Karpas-422 (cell line): Measurements from ENCODE around the gene STK32B. TPM values are rescaled to one million over a fixed set of nuclear protein-coding genes. Genes with fewer than 3 reads are reported as not detected.
"Not testable (repeated sequence)": the region's sequence is repeated elsewhere in the genome, so short reads cannot be mapped to it uniquely, and the experiment has no call there.

ENCODE experiments used
- DNase-seq: peaks from one replicate; pipeline ENCODE4 v3.0.0-alpha.2; 2015
- H2AFZ ChIP-seq: fragments of 200-600 bp; sonication (generic); 2 replicates; pipeline ENCODE4 v1.6.1; 2014; ENCODE audit warnings: antibody characterized with exemption, low read length, mixed read lengths
- H3K27ac ChIP-seq: fragments of 200-600 bp; sonication (generic); 2 replicates; pipeline ENCODE4 v1.5.1; 2014; ENCODE audit warnings: mild to moderate bottlenecking, low read length, moderate library complexity
- H3K27me3 ChIP-seq: fragments of 200-600 bp; sonication (generic); 2 replicates; pipeline ENCODE4 v1.6.1; 2014; ENCODE audit warnings: low read length, mixed read lengths
- H3K36me3 ChIP-seq: fragments of 200-600 bp; sonication (generic); 2 replicates; pipeline ENCODE4 v1.6.1; 2014; ENCODE audit warnings: low read length, mixed read lengths; ENCODE audit not compliant: insufficient read depth
- H3K4me1 ChIP-seq: fragments of 200-600 bp; sonication (generic); 2 replicates; pipeline ENCODE4 v1.6.1; 2014; ENCODE audit warnings: mild to moderate bottlenecking, low read length, mixed read lengths
- H3K4me2 ChIP-seq: fragments of 200-600 bp; sonication (generic); 2 replicates; pipeline ENCODE4 v1.6.1; 2014; ENCODE audit warnings: low read length, low read depth, mild to moderate bottlenecking; ENCODE audit not compliant: poor library complexity, severe bottlenecking
- H3K4me3 ChIP-seq: fragments of 200-600 bp; sonication (generic); 2 replicates; pipeline ENCODE4 v1.5.1; 2014; ENCODE audit warnings: mild to moderate bottlenecking, antibody characterized with exemption, low read length, mixed read lengths
- H3K79me2 ChIP-seq: fragments of 200-600 bp; sonication (generic); 2 replicates; pipeline ENCODE4 v1.6.1; 2014; ENCODE audit warnings: mild to moderate bottlenecking, low read length, mixed read lengths
- H3K9ac ChIP-seq: fragments of 200-600 bp; sonication (generic); 2 replicates; pipeline ENCODE4 v1.6.0; 2014; ENCODE audit warnings: low read length
- H3K9me2 ChIP-seq: fragments of 200-600 bp; sonication (generic), shearing (Covaris generic); replicated peaks from 2 replicates; pipeline ENCODE4 v1.6.0; 2014; ENCODE audit warnings: mild to moderate bottlenecking, low read length, moderate library complexity; ENCODE audit not compliant: insufficient read depth
- H3K9me3 ChIP-seq: fragments of 300-700, 200-600 bp; sonication (generic); 2 replicates; pipeline ENCODE4 v1.6.1; 2014; ENCODE audit warnings: low read length, mixed read lengths
- H4K20me1 ChIP-seq: fragments of 200-600 bp; sonication (generic); 2 replicates; pipeline ENCODE4 v1.6.1; 2014; ENCODE audit warnings: mild to moderate bottlenecking, antibody characterized with exemption, low read length, low read depth; ENCODE audit not compliant: insufficient read depth
- total RNA-seq: library from RNA; depleted of rRNA; stranded (reverse); fragments of >200 nt; shearing (Covaris generic); gene quantifications from 2 replicates; pipeline ENCODE4 v1.2.3, GENCODE V29; 2014; ENCODE audit warnings: low replicate concordance

STK32B gene
- total RNA-seq, 1 experiment from 2014 or later = not detected

DNA sequence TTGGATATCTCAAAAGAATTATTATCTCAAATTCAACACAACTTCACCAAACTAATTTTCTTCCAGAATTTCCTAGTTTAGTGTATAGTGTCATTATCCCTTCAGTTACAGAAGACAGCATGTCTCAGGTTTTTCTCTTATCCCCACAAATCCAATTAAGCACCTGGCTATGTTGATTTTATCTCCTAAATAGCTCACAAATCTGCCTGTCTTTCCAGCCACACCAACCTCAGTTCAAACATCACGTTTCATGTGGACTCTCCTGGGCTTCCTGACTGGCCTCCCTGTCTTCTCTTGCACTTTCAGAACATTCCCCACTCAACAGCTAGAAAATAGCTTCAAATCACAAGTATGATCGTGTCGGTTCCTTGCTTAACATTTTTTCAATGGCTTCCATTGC lies 14.8 kb downstream of the STK32B start:
- Histone ChIP-seq H3K27me3 (no peaks in the 10 kb centered on the region), H3K4me1 (no peaks in the 10 kb centered on the region), H3K9me3 (no peaks in the 10 kb centered on the region), H3K36me3 (no peaks in the 10 kb centered on the region), H3K27ac (no peak overlapping the region), H3K4me2 (no peak overlapping the region), H3K79me2 (no peaks in the 10 kb centered on the region), H3K9ac (no peak overlapping the region), H3K9me2 (no peaks in the 10 kb centered on the region), H2AFZ (no peak overlapping the region), H3K4me3 (no peak overlapping the region), H4K20me1 (no peaks in the 10 kb centered on the region)
- no peak for DNase-seq

- not testable (repeated sequence) for H3K27ac ChIP-seq, H3K79me2 ChIP-seq, H4K20me1 ChIP-seq, H3K9me3 ChIP-seq, H3K9ac ChIP-seq, H3K4me3 ChIP-seq, H3K4me2 ChIP-seq, H2AFZ ChIP-seq, H3K36me3 ChIP-seq, H3K4me1 ChIP-seq, H3K27me3 ChIP-seq, H3K9me2 ChIP-seq, DNase-seq
Observed at GRCh38 chr4:5066968-5067367, 15.7 kb downstream of the STK32B start.

DNA sequence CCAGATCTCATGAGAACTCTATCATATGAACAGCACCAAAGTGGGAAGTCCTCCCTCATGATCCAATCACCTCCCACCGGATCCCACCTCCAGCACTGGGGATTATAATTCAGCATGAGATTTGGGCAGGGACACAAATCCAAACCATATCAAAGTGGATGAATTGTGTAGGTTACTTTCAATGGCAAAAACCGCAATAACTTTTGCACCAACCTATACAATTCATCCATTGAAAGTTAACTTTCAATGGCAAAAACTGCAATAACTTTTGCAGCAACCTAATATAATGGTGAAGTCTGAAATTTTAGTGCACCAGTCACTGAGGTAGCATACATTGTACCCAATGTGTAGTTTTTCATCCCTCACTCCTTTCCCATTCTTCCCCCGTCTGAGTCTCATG lies 16.6 kb downstream of the STK32B start:
- Histone ChIP-seq H3K9me2 (no peaks in the 10 kb centered on the region), H3K36me3 (no peaks in the 10 kb centered on the region), H4K20me1 (no peaks in the 10 kb centered on the region), H3K4me3 (no peak overlapping the region), H2AFZ (no peak overlapping the region), H3K27me3 (no peaks in the 10 kb centered on the region), H3K9me3 (no peaks in the 10 kb centered on the region), H3K4me1 (no peaks in the 10 kb centered on the region), H3K9ac (no peak overlapping the region), H3K79me2 (no peaks in the 10 kb centered on the region), H3K4me2 (no peak overlapping the region), H3K27ac (no peak overlapping the region)
- DNase-seq = no peak

DNA sequence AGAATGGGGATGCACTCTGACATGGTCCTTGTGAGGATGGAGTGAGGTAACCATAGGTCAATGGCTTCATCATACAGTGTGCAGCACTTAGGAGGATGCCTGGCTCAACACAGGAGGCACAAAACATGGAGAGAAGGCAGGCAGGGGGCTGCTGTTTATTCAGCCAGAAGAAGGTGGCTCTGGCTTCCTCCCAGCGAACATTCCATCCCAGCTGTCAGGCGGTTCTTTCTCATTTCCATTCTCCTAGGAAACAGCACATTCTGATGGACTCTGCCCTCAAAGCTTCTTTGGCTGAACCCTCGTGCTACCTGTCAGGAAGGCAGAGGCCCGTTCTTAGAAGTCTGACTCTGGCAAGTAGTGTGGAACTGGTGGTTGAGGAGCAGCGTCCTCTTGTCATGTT lies 18.6 kb downstream of the STK32B start:
- H3K9me3 ChIP-seq = no peaks in the 10 kb centered on the region
- no peaks in the 10 kb centered on the region for H3K27me3 ChIP-seq
- H3K27ac ChIP-seq = no peak overlapping the region
- no peaks in the 10 kb centered on the region for H3K36me3 ChIP-seq
- no peaks in the 10 kb centered on the region for H4K20me1 ChIP-seq
- H3K79me2 ChIP-seq = no peaks in the 10 kb centered on the region
- no peaks in the 10 kb centered on the region for H3K4me1 ChIP-seq
- no peak overlapping the region for H3K4me3 ChIP-seq
- H3K4me2 ChIP-seq = no peak overlapping the region
- H3K9ac ChIP-seq = no peak overlapping the region
- no peak overlapping the region for H2AFZ ChIP-seq
- no peak for DNase-seq
- no peaks in the 10 kb centered on the region for H3K9me2 ChIP-seq

GRCh38 chr4:5072948-5073347 lies 21.7 kb downstream of the STK32B start:
- Histone ChIP-seq H4K20me1 (no peaks in the 10 kb centered on the region), H3K4me2 (no peak overlapping the region), H3K27ac (no peak overlapping the region), H3K36me3 (no peaks in the 10 kb centered on the region), H3K9ac (no peak overlapping the region), H3K4me3 (no peak overlapping the region), H3K9me2 (no peaks in the 10 kb centered on the region), H3K79me2 (no peaks in the 10 kb centered on the region), H3K9me3 (no peaks in the 10 kb centered on the region; the same call in 1 of the 2 replicates), H3K27me3 (0 out of 2 replicates have a peak, but pooled peaks cover 2% of the 10 kb centered on the region), H3K4me1 (no peaks in the 10 kb centered on the region), H2AFZ (no peak overlapping the region)
- DNase-seq = no peak

DNA sequence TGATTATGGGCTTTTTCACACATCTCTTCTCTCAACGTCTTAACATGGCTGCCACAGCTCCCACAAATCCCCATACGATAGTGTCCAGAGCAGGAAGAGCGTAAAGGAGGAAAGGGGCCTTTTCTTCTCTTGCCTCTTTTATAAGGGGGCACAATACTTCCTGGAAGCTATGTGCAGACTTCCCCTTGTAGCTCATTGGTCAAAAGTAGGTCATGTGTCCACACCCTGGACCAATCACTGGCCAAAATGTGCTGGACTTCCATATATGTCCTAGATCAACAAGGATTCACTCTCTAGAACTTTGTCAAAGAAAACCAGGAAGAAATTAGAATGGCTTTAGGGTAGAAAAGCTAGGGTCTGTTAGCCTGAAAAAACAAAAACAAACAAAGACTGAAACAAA lies 26.7 kb downstream of the STK32B start:
- H4K20me1 ChIP-seq = no peaks in the 10 kb centered on the region
- H3K4me3 ChIP-seq = no peak overlapping the region
- H3K9ac ChIP-seq = no peak overlapping the region
- no peaks in the 10 kb centered on the region for H3K9me2 ChIP-seq
- no peaks in the 10 kb centered on the region for H3K4me1 ChIP-seq
- H2AFZ ChIP-seq = no peak overlapping the region
- no peaks in the 10 kb centered on the region for H3K79me2 ChIP-seq
- H3K4me2 ChIP-seq = no peak overlapping the region
- peaks cover 5% of the 10 kb centered on the region for H3K9me3 ChIP-seq
- H3K27ac ChIP-seq = no peak overlapping the region
- no peaks in the 10 kb centered on the region for H3K36me3 ChIP-seq
- 0 out of 2 replicates have a peak, but pooled peaks cover 2% of the 10 kb centered on the region for H3K27me3 ChIP-seq
- DNase-seq = no peak

GRCh38 chr4:5079581-5079980 lies 28.3 kb downstream of the STK32B start:
- DNase-seq = no peak
- H3K4me1 ChIP-seq = no peaks in the 10 kb centered on the region
- H3K9me2 ChIP-seq = no peaks in the 10 kb centered on the region
- no peaks in the 10 kb centered on the region for H4K20me1 ChIP-seq
- H3K27ac ChIP-seq = no peak overlapping the region
- no peak overlapping the region for H3K4me3 ChIP-seq
- H3K4me2 ChIP-seq = no peak overlapping the region
- H3K9me3 ChIP-seq = peaks cover 5% of the 10 kb centered on the region
- H3K79me2 ChIP-seq = no peaks in the 10 kb centered on the region
- H3K36me3 ChIP-seq = no peaks in the 10 kb centered on the region
- no peak overlapping the region for H2AFZ ChIP-seq
- 0 out of 2 replicates have a peak, but pooled peaks cover 2% of the 10 kb centered on the region for H3K27me3 ChIP-seq
- H3K9ac ChIP-seq = no peak overlapping the region

DNA sequence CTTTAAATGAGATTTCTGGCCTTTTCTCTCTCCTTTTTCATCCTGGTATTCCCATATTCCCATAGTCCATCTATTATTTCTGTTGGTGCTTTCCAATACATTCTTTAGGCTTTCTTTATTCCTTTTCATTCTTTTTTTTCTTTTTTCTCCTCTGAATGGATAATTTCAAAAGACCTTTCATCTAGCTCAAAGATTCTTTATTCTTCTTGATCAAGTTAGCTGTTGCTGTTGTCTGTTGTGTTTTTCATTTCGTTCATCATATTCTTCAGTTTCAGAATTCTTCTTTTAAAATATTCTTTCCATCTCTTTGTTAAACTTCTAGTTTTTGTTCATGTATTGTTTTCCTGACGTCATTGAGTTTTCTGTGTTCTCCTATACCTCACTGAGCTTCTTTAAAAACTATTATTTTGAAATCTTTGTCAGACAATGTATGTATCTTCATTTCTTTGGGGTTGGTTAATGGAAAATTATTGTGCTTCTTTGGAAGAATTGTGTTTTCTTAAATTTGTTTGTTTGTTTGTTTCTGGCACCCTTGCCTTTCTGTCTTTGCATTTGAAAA lies 30.2 kb downstream of the STK32B start:
- Histone ChIP-seq H3K9me2 (no peaks in the 10 kb centered on the region), H3K4me1 (no peaks in the 10 kb centered on the region), H3K27me3 (no peaks in the 10 kb centered on the region), H3K27ac (no peak overlapping the region), H3K4me3 (no peak overlapping the region), H2AFZ (no peak overlapping the region), H3K9ac (no peak overlapping the region), H4K20me1 (no peaks in the 10 kb centered on the region), H3K4me2 (no peak overlapping the region), H3K9me3 (peaks cover 7% of the 10 kb centered on the region), H3K79me2 (no peaks in the 10 kb centered on the region), H3K36me3 (no peaks in the 10 kb centered on the region)
- DNase-seq = no peak

DNA sequence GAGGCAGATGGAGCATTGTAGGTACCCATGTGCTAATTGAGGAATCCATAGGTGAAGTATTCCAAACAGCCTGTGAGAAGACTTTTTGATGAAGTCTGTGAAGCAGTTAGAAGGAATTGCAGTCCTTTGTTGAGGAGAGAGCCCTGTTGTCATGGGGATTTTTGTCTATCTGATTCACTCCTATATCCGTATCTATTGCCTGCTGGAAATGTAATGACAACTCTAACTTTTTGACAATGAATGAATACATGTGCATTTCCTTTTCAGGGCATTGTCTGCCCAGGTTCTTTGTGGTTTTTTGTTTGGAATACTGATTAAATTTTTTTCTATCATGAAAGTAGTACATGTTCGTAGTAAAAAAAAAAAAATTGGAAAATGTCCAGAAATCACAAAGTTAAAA lies 31.1 kb downstream of the STK32B start:
- H3K4me1 ChIP-seq = no peaks in the 10 kb centered on the region
- no peak overlapping the region for H3K4me2 ChIP-seq
- no peak overlapping the region for H3K9ac ChIP-seq
- H3K27ac ChIP-seq = no peak overlapping the region
- H3K27me3 ChIP-seq = no peaks in the 10 kb centered on the region
- no peaks in the 10 kb centered on the region for H3K36me3 ChIP-seq
- H3K9me3 ChIP-seq = peaks cover 7% of the 10 kb centered on the region
- no peak for DNase-seq
- H3K4me3 ChIP-seq = no peak overlapping the region
- no peaks in the 10 kb centered on the region for H4K20me1 ChIP-seq
- no peaks in the 10 kb centered on the region for H3K79me2 ChIP-seq
- no peaks in the 10 kb centered on the region for H3K9me2 ChIP-seq
- no peak overlapping the region for H2AFZ ChIP-seq
